ENCODE data around the gene ARHGAP29.

DNA sequence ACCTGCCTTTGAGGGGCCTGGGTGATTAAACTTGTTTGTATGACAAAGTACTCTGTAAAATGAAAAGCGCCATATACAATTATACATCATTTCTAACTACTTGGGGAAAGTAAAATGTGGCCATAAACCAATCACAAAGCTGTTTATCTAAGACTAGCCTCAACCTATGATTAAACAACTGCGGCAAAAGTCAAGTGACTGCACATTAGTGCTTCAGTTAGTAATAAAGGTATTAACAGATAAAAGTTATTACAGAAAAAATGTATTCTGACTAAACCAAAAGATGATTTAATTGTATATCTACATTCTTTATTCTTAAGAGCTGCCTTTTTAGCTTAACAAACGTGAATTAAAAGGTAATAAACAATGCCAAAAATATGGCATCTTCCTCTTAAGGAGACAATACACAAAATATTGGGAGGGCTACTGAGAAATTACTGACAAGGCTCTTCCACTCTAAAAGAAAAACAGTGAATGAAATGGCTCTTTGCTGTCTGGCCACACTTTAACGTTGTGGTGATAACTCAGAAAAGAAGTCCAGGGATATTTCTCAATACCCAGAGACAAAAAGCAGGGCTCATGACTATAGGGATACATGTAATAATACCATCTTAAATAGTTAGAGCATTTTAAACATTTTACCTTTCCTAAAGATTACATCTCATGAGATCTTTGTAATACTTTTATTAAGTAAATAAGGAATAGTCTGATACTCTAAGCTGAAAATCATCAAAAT is 8.6 kb downstream of the ARHGAP29 start:
- TF ChIP-seq, protein P1, sequence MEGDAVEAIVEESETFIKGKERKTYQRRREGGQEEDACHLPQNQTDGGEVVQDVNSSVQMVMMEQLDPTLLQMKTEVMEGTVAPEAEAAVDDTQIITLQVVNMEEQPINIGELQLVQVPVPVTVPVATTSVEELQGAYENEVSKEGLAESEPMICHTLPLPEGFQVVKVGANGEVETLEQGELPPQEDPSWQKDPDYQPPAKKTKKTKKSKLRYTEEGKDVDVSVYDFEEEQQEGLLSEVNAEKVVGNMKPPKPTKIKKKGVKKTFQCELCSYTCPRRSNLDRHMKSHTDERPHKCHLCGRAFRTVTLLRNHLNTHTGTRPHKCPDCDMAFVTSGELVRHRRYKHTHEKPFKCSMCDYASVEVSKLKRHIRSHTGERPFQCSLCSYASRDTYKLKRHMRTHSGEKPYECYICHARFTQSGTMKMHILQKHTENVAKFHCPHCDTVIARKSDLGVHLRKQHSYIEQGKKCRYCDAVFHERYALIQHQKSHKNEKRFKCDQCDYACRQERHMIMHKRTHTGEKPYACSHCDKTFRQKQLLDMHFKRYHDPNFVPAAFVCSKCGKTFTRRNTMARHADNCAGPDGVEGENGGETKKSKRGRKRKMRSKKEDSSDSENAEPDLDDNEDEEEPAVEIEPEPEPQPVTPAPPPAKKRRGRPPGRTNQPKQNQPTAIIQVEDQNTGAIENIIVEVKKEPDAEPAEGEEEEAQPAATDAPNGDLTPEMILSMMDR (conservative IDR thresholded peaks at IDR 0.05; ENCODE audit: low read depth in 2 of 2), result no peak
- TF ChIP-seq POLR2AphosphoS5 (IDR thresholded peaks at IDR 0.05; ENCODE audit: low read depth) (no peak), EZH2 (IDR thresholded peaks at IDR 0.05; ENCODE audit: low read depth, unreplicated experiment) (no peak), ZNF331 (CRISPR knock-in tag; IDR thresholded peaks at IDR 0.05; ENCODE audit: low read depth) (no peak), EZH2phosphoT487 (IDR thresholded peaks at IDR 0.05; ENCODE audit: unreplicated experiment) (no peak), JUNB (IDR thresholded peaks at IDR 0.05; ENCODE audit: unreplicated experiment) (no peak), NANOG (IDR thresholded peaks at IDR 0.05; ENCODE audit: borderline replicate concordance) (no peak), CREB1 (CRISPR knock-in tag; IDR thresholded peaks at IDR 0.05; ENCODE audit: low read depth) (no peak)
- TF ChIP-seq, protein P2, sequence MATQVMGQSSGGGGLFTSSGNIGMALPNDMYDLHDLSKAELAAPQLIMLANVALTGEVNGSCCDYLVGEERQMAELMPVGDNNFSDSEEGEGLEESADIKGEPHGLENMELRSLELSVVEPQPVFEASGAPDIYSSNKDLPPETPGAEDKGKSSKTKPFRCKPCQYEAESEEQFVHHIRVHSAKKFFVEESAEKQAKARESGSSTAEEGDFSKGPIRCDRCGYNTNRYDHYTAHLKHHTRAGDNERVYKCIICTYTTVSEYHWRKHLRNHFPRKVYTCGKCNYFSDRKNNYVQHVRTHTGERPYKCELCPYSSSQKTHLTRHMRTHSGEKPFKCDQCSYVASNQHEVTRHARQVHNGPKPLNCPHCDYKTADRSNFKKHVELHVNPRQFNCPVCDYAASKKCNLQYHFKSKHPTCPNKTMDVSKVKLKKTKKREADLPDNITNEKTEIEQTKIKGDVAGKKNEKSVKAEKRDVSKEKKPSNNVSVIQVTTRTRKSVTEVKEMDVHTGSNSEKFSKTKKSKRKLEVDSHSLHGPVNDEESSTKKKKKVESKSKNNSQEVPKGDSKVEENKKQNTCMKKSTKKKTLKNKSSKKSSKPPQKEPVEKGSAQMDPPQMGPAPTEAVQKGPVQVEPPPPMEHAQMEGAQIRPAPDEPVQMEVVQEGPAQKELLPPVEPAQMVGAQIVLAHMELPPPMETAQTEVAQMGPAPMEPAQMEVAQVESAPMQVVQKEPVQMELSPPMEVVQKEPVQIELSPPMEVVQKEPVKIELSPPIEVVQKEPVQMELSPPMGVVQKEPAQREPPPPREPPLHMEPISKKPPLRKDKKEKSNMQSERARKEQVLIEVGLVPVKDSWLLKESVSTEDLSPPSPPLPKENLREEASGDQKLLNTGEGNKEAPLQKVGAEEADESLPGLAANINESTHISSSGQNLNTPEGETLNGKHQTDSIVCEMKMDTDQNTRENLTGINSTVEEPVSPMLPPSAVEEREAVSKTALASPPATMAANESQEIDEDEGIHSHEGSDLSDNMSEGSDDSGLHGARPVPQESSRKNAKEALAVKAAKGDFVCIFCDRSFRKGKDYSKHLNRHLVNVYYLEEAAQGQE (IDR thresholded peaks at IDR 0.05; ENCODE audit: unreplicated experiment), result no peak
- TF ChIP-seq, protein P3, sequence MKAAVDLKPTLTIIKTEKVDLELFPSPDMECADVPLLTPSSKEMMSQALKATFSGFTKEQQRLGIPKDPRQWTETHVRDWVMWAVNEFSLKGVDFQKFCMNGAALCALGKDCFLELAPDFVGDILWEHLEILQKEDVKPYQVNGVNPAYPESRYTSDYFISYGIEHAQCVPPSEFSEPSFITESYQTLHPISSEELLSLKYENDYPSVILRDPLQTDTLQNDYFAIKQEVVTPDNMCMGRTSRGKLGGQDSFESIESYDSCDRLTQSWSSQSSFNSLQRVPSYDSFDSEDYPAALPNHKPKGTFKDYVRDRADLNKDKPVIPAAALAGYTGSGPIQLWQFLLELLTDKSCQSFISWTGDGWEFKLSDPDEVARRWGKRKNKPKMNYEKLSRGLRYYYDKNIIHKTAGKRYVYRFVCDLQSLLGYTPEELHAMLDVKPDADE (IDR thresholded peaks at IDR 0.05), result no peak
- TF ChIP-seq, protein P4, sequence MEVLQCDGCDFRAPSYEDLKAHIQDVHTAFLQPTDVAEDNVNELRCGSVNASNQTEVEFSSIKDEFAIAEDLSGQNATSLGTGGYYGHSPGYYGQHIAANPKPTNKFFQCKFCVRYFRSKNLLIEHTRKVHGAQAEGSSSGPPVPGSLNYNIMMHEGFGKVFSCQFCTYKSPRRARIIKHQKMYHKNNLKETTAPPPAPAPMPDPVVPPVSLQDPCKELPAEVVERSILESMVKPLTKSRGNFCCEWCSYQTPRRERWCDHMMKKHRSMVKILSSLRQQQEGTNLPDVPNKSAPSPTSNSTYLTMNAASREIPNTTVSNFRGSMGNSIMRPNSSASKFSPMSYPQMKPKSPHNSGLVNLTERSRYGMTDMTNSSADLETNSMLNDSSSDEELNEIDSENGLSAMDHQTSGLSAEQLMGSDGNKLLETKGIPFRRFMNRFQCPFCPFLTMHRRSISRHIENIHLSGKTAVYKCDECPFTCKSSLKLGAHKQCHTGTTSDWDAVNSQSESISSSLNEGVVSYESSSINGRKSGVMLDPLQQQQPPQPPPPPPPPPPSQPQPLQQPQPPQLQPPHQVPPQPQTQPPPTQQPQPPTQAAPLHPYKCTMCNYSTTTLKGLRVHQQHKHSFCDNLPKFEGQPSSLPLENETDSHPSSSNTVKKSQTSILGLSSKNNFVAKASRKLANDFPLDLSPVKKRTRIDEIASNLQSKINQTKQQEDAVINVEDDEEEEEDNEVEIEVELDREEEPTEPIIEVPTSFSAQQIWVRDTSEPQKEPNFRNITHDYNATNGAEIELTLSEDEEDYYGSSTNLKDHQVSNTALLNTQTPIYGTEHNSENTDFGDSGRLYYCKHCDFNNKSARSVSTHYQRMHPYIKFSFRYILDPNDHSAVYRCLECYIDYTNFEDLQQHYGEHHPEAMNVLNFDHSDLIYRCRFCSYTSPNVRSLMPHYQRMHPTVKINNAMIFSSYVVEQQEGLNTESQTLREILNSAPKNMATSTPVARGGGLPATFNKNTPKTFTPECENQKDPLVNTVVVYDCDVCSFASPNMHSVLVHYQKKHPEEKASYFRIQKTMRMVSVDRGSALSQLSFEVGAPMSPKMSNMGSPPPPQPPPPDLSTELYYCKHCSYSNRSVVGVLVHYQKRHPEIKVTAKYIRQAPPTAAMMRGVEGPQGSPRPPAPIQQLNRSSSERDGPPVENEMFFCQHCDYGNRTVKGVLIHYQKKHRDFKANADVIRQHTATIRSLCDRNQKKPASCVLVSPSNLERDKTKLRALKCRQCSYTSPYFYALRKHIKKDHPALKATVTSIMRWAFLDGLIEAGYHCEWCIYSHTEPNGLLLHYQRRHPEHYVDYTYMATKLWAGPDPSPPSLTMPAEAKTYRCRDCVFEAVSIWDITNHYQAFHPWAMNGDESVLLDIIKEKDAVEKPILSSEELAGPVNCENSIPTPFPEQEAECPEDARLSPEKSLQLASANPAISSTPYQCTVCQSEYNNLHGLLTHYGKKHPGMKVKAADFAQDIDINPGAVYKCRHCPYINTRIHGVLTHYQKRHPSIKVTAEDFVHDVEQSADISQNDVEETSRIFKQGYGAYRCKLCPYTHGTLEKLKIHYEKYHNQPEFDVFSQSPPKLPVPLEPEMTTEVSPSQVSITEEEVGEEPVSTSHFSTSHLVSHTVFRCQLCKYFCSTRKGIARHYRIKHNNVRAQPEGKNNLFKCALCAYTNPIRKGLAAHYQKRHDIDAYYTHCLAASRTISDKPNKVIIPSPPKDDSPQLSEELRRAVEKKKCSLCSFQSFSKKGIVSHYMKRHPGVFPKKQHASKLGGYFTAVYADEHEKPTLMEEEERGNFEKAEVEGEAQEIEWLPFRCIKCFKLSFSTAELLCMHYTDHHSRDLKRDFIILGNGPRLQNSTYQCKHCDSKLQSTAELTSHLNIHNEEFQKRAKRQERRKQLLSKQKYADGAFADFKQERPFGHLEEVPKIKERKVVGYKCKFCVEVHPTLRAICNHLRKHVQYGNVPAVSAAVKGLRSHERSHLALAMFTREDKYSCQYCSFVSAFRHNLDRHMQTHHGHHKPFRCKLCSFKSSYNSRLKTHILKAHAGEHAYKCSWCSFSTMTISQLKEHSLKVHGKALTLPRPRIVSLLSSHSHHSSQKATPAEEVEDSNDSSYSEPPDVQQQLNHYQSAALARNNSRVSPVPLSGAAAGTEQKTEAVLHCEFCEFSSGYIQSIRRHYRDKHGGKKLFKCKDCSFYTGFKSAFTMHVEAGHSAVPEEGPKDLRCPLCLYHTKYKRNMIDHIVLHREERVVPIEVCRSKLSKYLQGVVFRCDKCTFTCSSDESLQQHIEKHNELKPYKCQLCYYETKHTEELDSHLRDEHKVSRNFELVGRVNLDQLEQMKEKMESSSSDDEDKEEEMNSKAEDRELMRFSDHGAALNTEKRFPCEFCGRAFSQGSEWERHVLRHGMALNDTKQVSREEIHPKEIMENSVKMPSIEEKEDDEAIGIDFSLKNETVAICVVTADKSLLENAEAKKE (CRISPR knock-in tag; IDR thresholded peaks at IDR 0.05), result no peak

Data from GM23338 (cell line).